ENCODE results near the gene CENPF.

DNA sequence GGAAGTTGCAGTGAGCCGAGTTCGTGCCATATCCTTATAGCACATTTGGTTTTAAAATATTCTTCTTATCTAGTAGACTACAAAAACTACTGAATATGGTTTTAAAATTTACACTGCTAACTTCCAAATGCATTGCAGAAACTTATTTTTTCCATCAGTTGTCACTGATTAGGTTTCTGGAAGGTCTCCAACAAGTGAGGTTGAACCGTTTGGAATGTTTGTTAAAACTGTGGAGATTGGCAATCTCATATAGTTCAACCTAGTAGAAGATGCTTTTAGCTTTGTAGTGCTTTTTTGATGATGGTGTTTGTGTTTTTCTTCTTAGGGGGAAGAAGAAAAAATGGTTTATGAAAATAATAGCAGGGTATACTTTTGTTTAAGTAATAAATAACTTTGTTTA is 12.9 kb downstream of the CENPF start:
- TF ChIP-seq CTCF (IDR thresholded peaks at IDR 0.05) (no peak), POLR2A (IDR thresholded peaks at IDR 0.05) (no peak)

All from esophagus squamous epithelium (tissue), 4 donors.